SK-N-SH (cell line): ENCODE results near the gene PXDC1. TPM values are rescaled to one million over a fixed set of nuclear protein-coding genes. Genes with fewer than 3 reads are reported as not detected.

Experiments used
- CTCF ChIA-PET: fragments of 300-600, 350-600 bp; formaldehyde crosslinking; extraction: SDS; loops from one replicate; lab custom pipeline; 2021; lab: Yijun Ruan, JAX
- POLR2A ChIA-PET: fragments of 350-600 bp; sonication (Branson Sonifier 250); formaldehyde crosslinking; extraction: SDS; loops from one replicate; lab custom pipeline; 2020; ENCODE audit warnings: antibody characterized with exemption, inconsistent platforms; lab: Yijun Ruan, JAX
- DNase-seq: peaks from one replicate; pipeline ENCODE4 v3.0.0; 2012
- H2AFZ ChIP-seq: fragments of 200-600 bp; sonication (generic); 2 replicates; pipeline ENCODE4 v1.8.1; 2016; ENCODE audit warnings: antibody characterized with exemption, mild to moderate bottlenecking, low read depth
- H3F3A ChIP-seq: fragments of 200-600 bp; sonication (generic); replicated peaks from 2 replicates; pipeline ENCODE3; 2016; ENCODE audit warnings: antibody characterized with exemption, mild to moderate bottlenecking; ENCODE audit not compliant: insufficient read depth
- H3K27ac ChIP-seq, 2 experiments: fragments of 200-500 bp in 1 of 2; fragments of 200-600 bp in 1 of 2; sonication (Bioruptor generic) in 1 of 2; sonication (generic), shearing (Covaris generic) in 1 of 2; 2 replicates each; pipeline versions ENCODE4 v1.5.1 to v1.6.1; 2014 to 2016; ENCODE audit warnings: low read depth in 2 of 2, inconsistent platforms in 1 of 2, low read length in 1 of 2, mild to moderate bottlenecking in 1 of 2, mixed read lengths in 1 of 2
- H3K27me3 ChIP-seq: fragments of 200-600 bp; sonication (generic), shearing (Covaris generic); 2 replicates; pipeline ENCODE4 v1.6.1; 2016; ENCODE audit warnings: mixed run types; ENCODE audit not compliant: insufficient read depth
- H3K36me3 ChIP-seq, 2 experiments: fragments of 200-500 bp in 1 of 2; fragments of 200-600 bp in 1 of 2; sonication (Bioruptor generic) in 1 of 2; sonication (generic) in 1 of 2; replicated peaks in 1 of 2; 2 replicates each; pipeline versions ENCODE3 to v1.5.1; 2014 to 2016; ENCODE audit warnings: low read length in 1 of 2, mild to moderate bottlenecking in 1 of 2; ENCODE audit not compliant: insufficient read depth in 2 of 2, control insufficient read depth in 1 of 2
- H3K4me1 ChIP-seq, 2 experiments: fragments of 200-500 bp in 1 of 2; fragments of 200-600 bp in 1 of 2; sonication (Bioruptor generic) in 1 of 2; sonication (generic), shearing (Covaris generic) in 1 of 2; 2 replicates each; pipeline versions ENCODE4 v1.5.1 to v1.6.1; 2014 to 2016; ENCODE audit warnings: low read depth in 1 of 2, low read length in 1 of 2, mixed run types in 1 of 2; ENCODE audit not compliant: insufficient read depth in 2 of 2, control insufficient read depth in 1 of 2
- H3K4me2 ChIP-seq: fragments of 200-600 bp; sonication (generic), shearing (Covaris generic); 2 replicates; pipeline ENCODE4 v1.6.1; 2017; ENCODE audit warnings: mixed run types
- H3K4me3 ChIP-seq, 2 experiments: fragments of 200-500 bp in 1 of 2; fragments of 200-600 bp in 1 of 2; sonication (Bioruptor generic) in 1 of 2; sonication (generic), shearing (Covaris generic) in 1 of 2; 2 replicates each; pipeline versions ENCODE4 v1.5.1 to v1.8.1; 2014 to 2016; ENCODE audit warnings: low read depth in 2 of 2, inconsistent platforms in 1 of 2, low read length in 1 of 2, mild to moderate bottlenecking in 1 of 2, mixed read lengths in 1 of 2, moderate library complexity in 1 of 2
- H3K79me2 ChIP-seq: fragments of 200-600 bp; sonication (generic); 2 replicates; pipeline ENCODE4 v1.8.1; 2017; ENCODE audit warnings: mild to moderate bottlenecking; ENCODE audit not compliant: insufficient read depth
- H3K9ac ChIP-seq: fragments of 200-600 bp; sonication (generic); 2 replicates; pipeline ENCODE4 v1.6.1; 2017; ENCODE audit warnings: mixed run types
- H3K9me2 ChIP-seq: fragments of 200-600 bp; sonication (generic); 2 replicates; pipeline ENCODE4 v1.6.1; 2017; ENCODE audit warnings: mixed run types
- H3K9me3 ChIP-seq: fragments of 200-600 bp; sonication (generic); 2 replicates; pipeline ENCODE4 v1.6.1; 2017; ENCODE audit warnings: mixed run types, mild to moderate bottlenecking, moderate library complexity
- H4K20me1 ChIP-seq: fragments of 200-600 bp; sonication (generic); 2 replicates; pipeline ENCODE4 v1.6.1; 2017; ENCODE audit warnings: mild to moderate bottlenecking, mixed run types; ENCODE audit not compliant: insufficient read depth
- EP300 ChIP-seq, 2 experiments: IDR thresholded peaks; 2 replicates each; pipeline versions ENCODE4 v1.4.0 to v1.6.1; 2012; ENCODE audit warnings: borderline replicate concordance in 1 of 2, low read depth in 1 of 2, low read length in 1 of 2
- FOXJ3 ChIP-seq: sonication (generic); formaldehyde crosslinking; IDR thresholded peaks from 2 replicates; pipeline ENCODE4 v1.5.1; 2020; ENCODE audit warnings: mild to moderate bottlenecking, missing genetic modification reagents
- FOXM1 ChIP-seq: IDR thresholded peaks from 2 replicates; pipeline ENCODE4 v1.4.0; 2012; ENCODE audit warnings: low read depth, mild to moderate bottlenecking
- GATA2 ChIP-seq: sonication (generic); formaldehyde crosslinking; IDR thresholded peaks from 2 replicates; pipeline ENCODE4 v1.5.0; 2020; ENCODE audit warnings: mild to moderate bottlenecking, missing genetic modification reagents
- MEF2A ChIP-seq: IDR thresholded peaks from 2 replicates; pipeline ENCODE4 v1.4.0; 2012; ENCODE audit warnings: low read depth, borderline replicate concordance
- PBX3 ChIP-seq: IDR thresholded peaks from 2 replicates; pipeline ENCODE4; 2012
- POLR2AphosphoS5 ChIP-seq: IDR thresholded peaks from 2 replicates; pipeline ENCODE4 v1.6.1; 2012; ENCODE audit warnings: low read depth, low read length
- RCOR1 ChIP-seq: fragments of 150-350 bp; IDR thresholded peaks from 2 replicates; pipeline ENCODE4 v1.6.1; 2017; ENCODE audit warnings: antibody characterized with exemption, low read length
- RXRA ChIP-seq: IDR thresholded peaks from 2 replicates; pipeline ENCODE4 v1.4.0; 2012; ENCODE audit warnings: low read depth, mild to moderate bottlenecking, borderline replicate concordance
- SIN3A ChIP-seq: IDR thresholded peaks from 2 replicates; pipeline ENCODE4 v1.6.1; 2012; ENCODE audit warnings: low read depth, mild to moderate bottlenecking, low read length, moderate library complexity, borderline replicate concordance
- USF1 ChIP-seq: IDR thresholded peaks from 2 replicates; pipeline ENCODE4 v1.4.0; 2012; ENCODE audit warnings: low read depth, borderline replicate concordance
- YY1 ChIP-seq: IDR thresholded peaks from 2 replicates; pipeline ENCODE4 v1.4.0; 2012; ENCODE audit warnings: low read depth, mild to moderate bottlenecking
- WGBS: methylation state at CpG from one replicate; pipeline ENCODE4 v1.1.6; 2017; ENCODE audit warnings: low lambda C conversion rate; 5-methylcytosine and 5-hydroxymethylcytosine counted together
- polyA plus RNA-seq, 3 experiments: library from polyadenylated mRNA; depleted of rRNA; stranded (reverse); fragments of >200 nt; gene quantifications; 2 replicates each; pipeline ENCODE4 v1.2.3, GENCODE V29; 2012
- TF ChIP-seq, protein P1 (sequence below): IDR thresholded peaks from 2 replicates; pipeline ENCODE4 v1.4.0; 2012; ENCODE audit warnings: low read depth

The PXDC1 gene
- polyA plus RNA-seq, 1 of the 3 experiments (the other 2 are of a cell fraction) = 14.1 TPM

GRCh38 chr6:3751730-3752530, 417 bp upstream of the PXDC1 start (continued):
- TF ChIP-seq PBX3 (no peak), MEF2A (no peak), FOXM1 (no peak), FOXJ3 (CRISPR knock-in tag) (no peak), RXRA (no peak; the same call in 1 of the 2 replicates), SIN3A (0 out of 2 replicates have a peak, but pooled peaks have one; percentile 20), EP300 (IDR thresholded peaks at IDR 0.05; ENCODE audit: borderline replicate concordance in 1 of 2, low read depth in 1 of 2, low read length in 1 of 2) (no peak), POLR2AphosphoS5 (peak; percentile 11; the same call in 1 of the 2 replicates), USF1 (no peak), RCOR1 (no peak), YY1 (no peak)

DNA sequence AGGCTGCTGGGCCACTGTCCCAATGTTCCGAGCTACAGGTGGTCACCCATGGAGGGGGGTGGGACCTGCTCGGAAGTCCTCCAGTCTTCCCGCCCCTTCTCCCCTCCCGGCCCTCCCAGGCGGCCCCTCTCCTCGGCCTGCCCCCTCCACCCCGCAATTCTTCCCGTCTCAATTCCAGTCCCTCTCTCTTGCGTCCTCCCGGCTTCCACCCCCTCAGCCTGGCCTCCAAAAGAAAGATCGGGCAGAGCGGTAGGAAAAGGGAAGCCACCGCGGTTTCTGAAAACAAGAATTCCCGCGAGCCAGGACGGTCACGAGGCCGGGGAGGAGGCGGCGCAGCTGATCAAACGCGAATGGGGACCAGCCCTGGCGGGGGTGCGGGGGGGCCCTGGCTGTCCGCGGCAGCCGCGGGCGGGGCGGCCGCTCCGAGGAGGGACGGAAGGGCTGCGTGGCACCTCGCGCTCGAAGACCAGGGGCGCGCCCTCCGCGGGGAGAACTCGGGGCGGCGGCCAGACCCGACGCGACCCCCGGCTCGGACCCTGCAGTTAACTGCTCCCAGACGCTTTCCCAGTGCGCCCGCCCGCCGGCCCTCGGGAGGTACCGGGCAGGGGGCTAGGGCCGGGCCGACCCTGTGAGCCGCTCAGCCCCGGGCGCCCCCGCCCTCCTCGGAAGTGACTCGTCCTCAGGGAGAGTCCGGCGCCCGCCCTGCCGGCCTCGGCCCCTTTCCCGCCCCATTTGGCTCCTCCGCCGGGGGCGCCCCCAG, 1.0 kb downstream of the PXDC1 start:
- ChIA-PET CTCF (interaction anchor here (0.7 to 3.3 kb wide), 8 partner anchors 8 to 471 kb away, joined by 3 to 44 read pairs (median 8); partner anchors contain the start of gene FAM50B), POLR2A (no interaction called here)
- WGBS = 11% methylated on average over 27 of the region's 74 CpGs
- Histone ChIP-seq H3K36me3 (peaks cover 6 to 8% of the 10 kb centered on the region in 2 experiments), H3K27ac (peak overlapping the region; percentile 30 to 89), H3K4me2 (peak overlapping the region; percentile 99), H3K4me3 (peak overlapping the region; percentile 69 to 70), H2AFZ (no peak overlapping the region), H3K27me3 (no peaks in the 10 kb centered on the region), H3K9me2 (no peaks in the 10 kb centered on the region), H4K20me1 (peaks cover 46% of the 10 kb centered on the region), H3K9ac (peak overlapping the region; percentile 96), H3F3A (peaks cover 31% of the 10 kb centered on the region), H3K4me1 (peaks cover 12 to 14% of the 10 kb centered on the region in 2 experiments; a peak in 3 of 4 replicates), H3K79me2 (peaks cover 70% of the 10 kb centered on the region), H3K9me3 (no peaks in the 10 kb centered on the region)
- 0 out of 2 replicates have a peak, but pooled peaks have one; percentile 32 for TF ChIP-seq SIN3A
- TF ChIP-seq GATA2 (CRISPR knock-in tag) = no peak
- peak; percentile 71; the same call in 1 of the 2 replicates for TF ChIP-seq USF1
- TF ChIP-seq, protein P1, sequence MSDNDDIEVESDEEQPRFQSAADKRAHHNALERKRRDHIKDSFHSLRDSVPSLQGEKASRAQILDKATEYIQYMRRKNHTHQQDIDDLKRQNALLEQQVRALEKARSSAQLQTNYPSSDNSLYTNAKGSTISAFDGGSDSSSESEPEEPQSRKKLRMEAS = peak; percentile 52
- DNase-seq = peak; percentile 64
